ENCODE results near the gene ZP1. TPM values are rescaled to one million over a fixed set of nuclear protein-coding genes. Genes with fewer than 3 reads are reported as not detected.

ZP1 gene
- total RNA-seq, 1 donor from 2014 or later, result not detected

GRCh38 chr11:60919320-60919719 lies 52.0 kb downstream of the ZP1 start:
- Histone ChIP-seq H3K36me3 (peaks cover 38% of the 10 kb centered on the region), H3K4me1 (peaks cover 39% of the 10 kb centered on the region), H3K9me3 (no peaks in the 10 kb centered on the region), H3K27ac (no peak overlapping the region), H3K4me3 (no peak overlapping the region), H3K27me3 (no peaks in the 10 kb centered on the region)
- DNase-seq (no peak), ATAC-seq (no peak)
- intact Hi-C loops (cut with DNase I), result no loop called here
- TF ChIP-seq, protein P1, sequence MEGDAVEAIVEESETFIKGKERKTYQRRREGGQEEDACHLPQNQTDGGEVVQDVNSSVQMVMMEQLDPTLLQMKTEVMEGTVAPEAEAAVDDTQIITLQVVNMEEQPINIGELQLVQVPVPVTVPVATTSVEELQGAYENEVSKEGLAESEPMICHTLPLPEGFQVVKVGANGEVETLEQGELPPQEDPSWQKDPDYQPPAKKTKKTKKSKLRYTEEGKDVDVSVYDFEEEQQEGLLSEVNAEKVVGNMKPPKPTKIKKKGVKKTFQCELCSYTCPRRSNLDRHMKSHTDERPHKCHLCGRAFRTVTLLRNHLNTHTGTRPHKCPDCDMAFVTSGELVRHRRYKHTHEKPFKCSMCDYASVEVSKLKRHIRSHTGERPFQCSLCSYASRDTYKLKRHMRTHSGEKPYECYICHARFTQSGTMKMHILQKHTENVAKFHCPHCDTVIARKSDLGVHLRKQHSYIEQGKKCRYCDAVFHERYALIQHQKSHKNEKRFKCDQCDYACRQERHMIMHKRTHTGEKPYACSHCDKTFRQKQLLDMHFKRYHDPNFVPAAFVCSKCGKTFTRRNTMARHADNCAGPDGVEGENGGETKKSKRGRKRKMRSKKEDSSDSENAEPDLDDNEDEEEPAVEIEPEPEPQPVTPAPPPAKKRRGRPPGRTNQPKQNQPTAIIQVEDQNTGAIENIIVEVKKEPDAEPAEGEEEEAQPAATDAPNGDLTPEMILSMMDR (IDR thresholded peaks at IDR 0.05), result no peak

GRCh38 chr11:60919956-60920355 lies 52.6 kb downstream of the ZP1 start:
- Histone ChIP-seq H3K9me3 (no peaks in the 10 kb centered on the region), H3K36me3 (peaks cover 38% of the 10 kb centered on the region), H3K4me3 (no peak overlapping the region), H3K27ac (no peak overlapping the region), H3K27me3 (peaks cover 4% of the 10 kb centered on the region), H3K4me1 (peaks cover 43% of the 10 kb centered on the region)
- TF ChIP-seq, protein P1 (IDR thresholded peaks at IDR 0.05), result no peak
- DNase-seq, result no peak
- no peak for ATAC-seq
- intact Hi-C loops (cut with DNase I), result no loop called here

GRCh38 chr11:60921259-60921658 lies 53.9 kb downstream of the ZP1 start:
- Histone ChIP-seq H3K9me3 (no peaks in the 10 kb centered on the region), H3K36me3 (peaks cover 38% of the 10 kb centered on the region), H3K4me1 (peaks cover 35% of the 10 kb centered on the region), H3K27ac (no peak overlapping the region), H3K27me3 (peaks cover 9% of the 10 kb centered on the region), H3K4me3 (no peak overlapping the region)
- intact Hi-C loops (cut with DNase I), result no loop called here
- TF ChIP-seq, protein P1 (IDR thresholded peaks at IDR 0.05), result no peak
- DNase-seq (no peak), ATAC-seq (no peak)

DNA sequence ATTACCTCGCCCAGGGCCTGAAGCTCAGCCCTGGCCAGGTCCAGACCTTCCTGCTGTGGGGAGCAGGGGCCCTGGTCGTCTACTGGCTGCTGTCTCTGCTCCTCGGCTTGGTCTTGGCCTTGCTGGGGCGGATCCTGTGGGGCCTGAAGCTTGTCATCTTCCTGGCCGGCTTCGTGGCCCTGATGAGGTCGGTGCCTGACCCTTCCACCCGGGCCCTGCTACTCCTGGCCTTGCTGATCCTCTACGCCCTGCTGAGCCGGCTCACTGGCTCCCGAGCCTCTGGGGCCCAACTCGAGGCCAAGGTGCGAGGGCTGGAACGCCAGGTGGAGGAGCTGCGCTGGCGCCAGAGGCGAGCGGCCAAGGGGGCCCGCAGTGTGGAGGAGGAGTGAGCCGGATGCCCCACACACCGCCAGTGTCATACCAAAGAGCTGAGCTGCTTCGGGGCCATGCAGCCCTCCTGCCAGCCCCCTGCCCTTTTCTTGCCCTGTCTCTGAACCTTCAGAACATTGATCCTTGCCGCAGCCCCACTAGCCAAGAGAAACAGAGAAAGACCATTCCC lies 54.5 kb downstream of the ZP1 start:
- DNase-seq (no peak), ATAC-seq (no peak)
- intact Hi-C loops (cut with DNase I), result no loop called here
- Histone ChIP-seq H3K36me3 (peaks cover 38% of the 10 kb centered on the region), H3K4me1 (peaks cover 30% of the 10 kb centered on the region), H3K27me3 (peaks cover 9% of the 10 kb centered on the region), H3K9me3 (no peaks in the 10 kb centered on the region), H3K27ac (no peak overlapping the region), H3K4me3 (no peak overlapping the region)
- TF ChIP-seq, protein P1 (IDR thresholded peaks at IDR 0.05), result no peak

GRCh38 chr11:60922906-60923305 lies 55.6 kb downstream of the ZP1 start:
- Histone ChIP-seq H3K4me1 (peaks cover 30% of the 10 kb centered on the region), H3K36me3 (peaks cover 38% of the 10 kb centered on the region), H3K27ac (no peak overlapping the region), H3K9me3 (no peaks in the 10 kb centered on the region), H3K27me3 (peaks cover 9% of the 10 kb centered on the region), H3K4me3 (no peak overlapping the region)
- ATAC-seq (no peak), DNase-seq (no peak)
- TF ChIP-seq, protein P1 (IDR thresholded peaks at IDR 0.05), result no peak
- intact Hi-C loops (cut with DNase I), result no loop called here

GRCh38 chr11:60923326-60923725 lies 56.0 kb downstream of the ZP1 start:
- ATAC-seq (no peak), DNase-seq (no peak)
- TF ChIP-seq, protein P1 (IDR thresholded peaks at IDR 0.05), result no peak
- H3K4me1 ChIP-seq, result peaks cover 30% of the 10 kb centered on the region
- peaks cover 9% of the 10 kb centered on the region for H3K27me3 ChIP-seq
- H3K4me3 ChIP-seq, result no peak overlapping the region
- no peaks in the 10 kb centered on the region for H3K9me3 ChIP-seq
- H3K36me3 ChIP-seq, result peaks cover 38% of the 10 kb centered on the region
- intact Hi-C loops (cut with DNase I), result no loop called here
- H3K27ac ChIP-seq, result no peak overlapping the region
